Measurements from ENCODE around the gene PLEKHG5.

DNA sequence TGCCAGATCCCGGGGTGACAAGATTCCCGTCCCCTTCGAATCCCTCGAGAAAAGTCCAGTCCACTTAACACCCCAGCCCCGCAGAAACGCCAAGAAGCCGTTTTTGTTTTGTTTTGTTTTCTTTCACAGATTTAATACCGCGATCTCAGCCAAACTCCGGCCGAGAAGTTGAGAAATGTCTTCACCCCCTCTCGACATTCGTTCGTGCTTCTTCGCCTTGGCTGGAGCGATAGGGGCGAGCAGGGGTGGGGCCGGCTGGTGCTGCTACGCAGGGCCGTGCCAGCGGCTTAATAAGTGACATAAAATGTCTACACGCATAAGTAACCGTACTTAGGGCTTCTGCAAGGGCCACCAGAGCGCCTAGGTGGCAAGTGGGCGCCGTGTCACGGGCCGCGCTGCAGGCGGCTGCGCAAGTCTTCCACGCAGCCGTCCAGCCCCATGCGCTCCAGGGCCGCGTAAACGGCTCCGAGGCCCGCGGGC is 30.4 kb downstream of the PLEKHG5 start:
- TF ChIP-seq POLR2A (IDR thresholded peaks at IDR 0.05), result no peak
- TF ChIP-seq, protein P1, sequence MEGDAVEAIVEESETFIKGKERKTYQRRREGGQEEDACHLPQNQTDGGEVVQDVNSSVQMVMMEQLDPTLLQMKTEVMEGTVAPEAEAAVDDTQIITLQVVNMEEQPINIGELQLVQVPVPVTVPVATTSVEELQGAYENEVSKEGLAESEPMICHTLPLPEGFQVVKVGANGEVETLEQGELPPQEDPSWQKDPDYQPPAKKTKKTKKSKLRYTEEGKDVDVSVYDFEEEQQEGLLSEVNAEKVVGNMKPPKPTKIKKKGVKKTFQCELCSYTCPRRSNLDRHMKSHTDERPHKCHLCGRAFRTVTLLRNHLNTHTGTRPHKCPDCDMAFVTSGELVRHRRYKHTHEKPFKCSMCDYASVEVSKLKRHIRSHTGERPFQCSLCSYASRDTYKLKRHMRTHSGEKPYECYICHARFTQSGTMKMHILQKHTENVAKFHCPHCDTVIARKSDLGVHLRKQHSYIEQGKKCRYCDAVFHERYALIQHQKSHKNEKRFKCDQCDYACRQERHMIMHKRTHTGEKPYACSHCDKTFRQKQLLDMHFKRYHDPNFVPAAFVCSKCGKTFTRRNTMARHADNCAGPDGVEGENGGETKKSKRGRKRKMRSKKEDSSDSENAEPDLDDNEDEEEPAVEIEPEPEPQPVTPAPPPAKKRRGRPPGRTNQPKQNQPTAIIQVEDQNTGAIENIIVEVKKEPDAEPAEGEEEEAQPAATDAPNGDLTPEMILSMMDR (IDR thresholded peaks at IDR 0.05), result no peak
